Kidney (tissue), 14 donors: ENCODE measurements around the gene SLC6A19. TPM values are rescaled to one million over a fixed set of nuclear protein-coding genes. Genes with fewer than 3 reads are reported as not detected.

Experiments
- DNase-seq, 5 donors: peaks; one replicate each; pipeline ENCODE4 v3.0.0-alpha.2; 2013 to 2020
- FAIRE-seq: peaks from 2 replicates; lab custom pipeline; 2012; peaks lifted over from hg19 to GRCh38; lab: Jason Lieb, UNC
- H3K27ac ChIP-seq, 2 donors: one replicate each; pipeline ENCODE4 v1.7.0; 2013; ENCODE audit warnings: low read depth in 2 of 2, low read length in 2 of 2, inconsistent platforms in 1 of 2
- H3K27me3 ChIP-seq: one replicate; pipeline ENCODE4 v1.7.1; 2013; ENCODE audit warnings: low read length, inconsistent platforms; ENCODE audit not compliant: control insufficient read depth, insufficient read depth
- H3K36me3 ChIP-seq, 3 donors: one replicate each; pipeline versions ENCODE4 v1.7.0 to v1.7.1; 2013; ENCODE audit warnings: low read length in 3 of 3, control low read depth in 1 of 3, inconsistent platforms in 1 of 3; ENCODE audit not compliant: insufficient read depth in 3 of 3, control insufficient read depth in 2 of 3
- H3K4me1 ChIP-seq, 3 donors: one replicate each; pipeline versions ENCODE4 v1.7.0 to v1.7.1; 2013; ENCODE audit warnings: low read length in 3 of 3, inconsistent platforms in 1 of 3, low read depth in 1 of 3; ENCODE audit not compliant: control insufficient read depth in 2 of 3, insufficient read depth in 2 of 3
- H3K4me3 ChIP-seq, 3 donors: one replicate each; pipeline versions ENCODE4 v1.7.0 to v1.8.1; 2013; ENCODE audit warnings: low read length in 3 of 3, control low read depth in 1 of 3, inconsistent platforms in 1 of 3
- H3K9ac ChIP-seq, 3 donors: one replicate each; pipeline versions ENCODE4 v1.7.0 to v1.7.1; 2013; ENCODE audit warnings: low read length in 3 of 3, control low read depth in 1 of 3, inconsistent platforms in 1 of 3
- H3K9me3 ChIP-seq, 3 donors: one replicate each; pipeline versions ENCODE4 v1.7.0 to v1.7.1; 2013; ENCODE audit warnings: low read length in 3 of 3, control low read depth in 1 of 3, inconsistent platforms in 1 of 3; ENCODE audit not compliant: control insufficient read depth in 2 of 3, insufficient read depth in 1 of 3
- CTCF ChIP-seq: IDR thresholded peaks from 3 replicates; pipeline ENCODE4 v1.5.1; 2012; ENCODE audit warnings: mild to moderate bottlenecking, moderate library complexity, borderline replicate concordance; ENCODE audit not compliant: insufficient read depth; ENCODE audit errors: extremely low read depth
- intact Hi-C: fragments of 100-400 bp; cut with DNase I; formaldehyde crosslinking; loops from one replicate; pipeline ENCODE4 v1.11.1; 2022
- polyA plus RNA-seq: library from polyadenylated mRNA; stranded (reverse); fragments of 350-450 nt; fragmentation: Illumina TruSeq; extraction: RNeasy Lipid Tissue Mini Kit (QIAGEN cat#74804); gene quantifications from one replicate; pipeline ENCODE4 v1.2.3, GENCODE V29; 2014; ENCODE audit warnings: low read depth, low replicate concordance; ENCODE audit not compliant: insufficient read depth
- total RNA-seq: library from RNA; stranded (reverse); fragmentation: NEBNext Ultra II Directional; extraction: Animal tissue kit (Norgen Biotek cat#: 25700); gene quantifications from one replicate; pipeline ENCODE4 v1.2.1, GENCODE V29; 2021
- donor health status: control.
- donor health status: control.
- donor health status: control.
- donor health status: control.
- donor health status: control.
- donor health status: DM: yes; HTN: yes; CAD: no.
- donor health status: Normal renal cell carcinoma (clear cell type).

SLC6A19 gene
- total and polyA plus RNA-seq, 2 donors from 2014 or later, result 2.2 to 69.3 TPM

DNA sequence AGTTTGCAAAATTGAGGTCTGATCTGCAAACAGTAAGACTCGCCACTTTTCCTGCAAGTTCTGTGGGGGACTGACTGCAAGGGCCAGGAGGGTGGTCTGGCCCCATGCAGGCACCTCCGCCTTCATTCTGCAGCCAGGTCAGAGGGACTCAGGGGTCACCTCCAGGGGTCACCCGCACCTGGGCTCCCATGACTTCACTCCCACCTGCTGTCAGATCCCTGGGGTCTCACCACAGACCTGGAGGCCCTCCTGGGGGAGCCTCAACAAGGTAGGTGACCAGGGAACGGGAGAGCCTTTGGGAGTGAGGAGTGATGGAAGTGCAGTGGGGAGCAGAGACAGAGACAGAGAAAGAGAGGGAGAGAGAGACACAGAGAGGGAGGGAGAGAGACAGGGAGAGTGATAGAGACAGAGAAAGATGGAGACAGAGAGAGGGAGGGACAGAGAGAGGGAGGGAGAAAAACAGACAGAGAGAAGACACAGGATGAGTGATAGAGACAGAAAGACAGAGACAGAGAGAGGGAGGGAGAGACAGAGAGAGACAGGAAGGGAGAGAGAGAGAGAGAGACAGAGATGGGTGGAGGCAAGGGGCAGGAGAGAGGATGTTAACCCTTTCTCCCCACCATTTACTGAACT lies 41.5 kb upstream of the SLC6A19 start:
- intact Hi-C loops, result loop anchor here (10.0 kb wide), 1 partner anchor 225 kb away; no protein-coding TSS in a partner anchor
- Histone ChIP-seq H3K9ac (no peak overlapping the region), H3K9me3 (no peaks in the 10 kb centered on the region), H3K4me3 (no peak overlapping the region), H3K36me3 (no peaks in the 10 kb centered on the region), H3K27me3 (no peaks in the 10 kb centered on the region), H3K4me1 (peaks cover 0 to 2% (median 0%) of the 10 kb centered on the region in 3 donors), H3K27ac (no peak overlapping the region)
- no peak for TF ChIP-seq CTCF
- FAIRE-seq, result no peak
- no peak for DNase-seq

DNA sequence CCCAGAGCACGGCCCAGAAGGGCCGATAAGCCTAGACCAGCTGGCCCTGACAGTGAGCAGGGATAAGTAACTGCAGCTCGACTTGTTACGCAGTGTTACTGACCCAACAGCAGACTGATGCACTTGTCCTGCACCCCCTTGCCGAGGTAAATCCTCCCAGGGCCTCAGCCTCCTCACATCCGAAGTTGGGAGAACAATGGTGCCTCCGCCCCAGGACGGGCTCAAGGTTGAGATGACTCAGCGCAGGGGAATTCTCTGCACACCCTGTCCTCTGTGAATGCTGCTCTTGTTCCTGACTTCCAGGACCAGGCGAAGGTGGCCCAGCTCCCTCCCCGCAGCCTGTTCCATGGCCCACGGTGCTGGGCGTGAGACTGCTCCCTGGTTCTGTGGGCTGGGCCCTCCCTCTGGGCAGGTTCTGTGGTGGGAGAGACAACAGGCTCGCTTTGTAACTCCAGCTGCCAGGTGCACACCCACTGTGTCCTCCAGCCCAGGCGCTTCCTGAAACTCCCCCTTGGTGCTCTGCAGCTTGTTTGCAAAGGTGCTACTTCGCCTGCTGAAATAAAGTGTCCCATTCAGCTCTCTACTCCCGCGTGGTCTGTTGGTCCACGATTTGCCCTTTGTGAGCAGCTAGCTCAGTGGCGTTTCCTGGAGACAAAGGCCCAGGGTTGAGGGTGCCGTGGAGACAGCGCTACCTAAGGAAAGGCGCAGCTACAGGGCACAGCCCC lies 40.1 kb upstream of the SLC6A19 start:
- Histone ChIP-seq H3K27ac (no peak overlapping the region), H3K4me1 (peaks cover 0 to 2% (median 0%) of the 10 kb centered on the region in 3 donors), H3K27me3 (no peaks in the 10 kb centered on the region), H3K9ac (no peak overlapping the region), H3K9me3 (no peaks in the 10 kb centered on the region), H3K4me3 (no peak overlapping the region), H3K36me3 (no peaks in the 10 kb centered on the region)
- TF ChIP-seq CTCF, result no peak
- intact Hi-C loops, result no loop called here
- DNase-seq, result no peak
- FAIRE-seq, result no peak

GRCh38 chr5:1161833-1162229 lies 39.6 kb upstream of the SLC6A19 start:
- H3K4me3 ChIP-seq, result no peak overlapping the region
- H3K27me3 ChIP-seq, result no peaks in the 10 kb centered on the region
- no peak overlapping the region for H3K9ac ChIP-seq
- FAIRE-seq, result no peak
- no peaks in the 10 kb centered on the region for H3K9me3 ChIP-seq
- H3K27ac ChIP-seq, result no peak overlapping the region
- intact Hi-C loops, result no loop called here
- H3K36me3 ChIP-seq, result no peaks in the 10 kb centered on the region
- DNase-seq, result no peak
- no peak for TF ChIP-seq CTCF
- H3K4me1 ChIP-seq, result peaks cover 0 to 2% (median 0%) of the 10 kb centered on the region in 3 donors
